ENCODE data around the gene RNF145. TPM values are rescaled to one million over a fixed set of nuclear protein-coding genes. Genes with fewer than 3 reads are reported as not detected.
A peak's percentile ranks its signal among the peaks of the same experiment; 100 is the strongest.

Gene RNF145
- total RNA-seq, 4 donors from 2014 or later = 49.7 to 82.3 (median 72.3) TPM

GRCh38 chr5:159206368-159206767 lies 3.0 kb downstream of the RNF145 start:
- intact Hi-C loops (cut with DNase I) = loop anchor here (5.0 kb wide), 1 partner anchor 56 kb away; the partner anchor contains the start of gene UBLCP1
- H3K4me1 ChIP-seq = peaks cover 24 to 79% (median 29%) of the 10 kb centered on the region in 3 donors
- DNase-seq = no peak
- 9 to 29% methylated on average over 2 of the region's 2 CpGs for WGBS, 2 donors
- peaks cover 0 to 9% (median 0%) of the 10 kb centered on the region in 3 donors for H3K36me3 ChIP-seq
- H3K27ac ChIP-seq = peak overlapping the region; percentile 40 to 99 (median 98)
- TF ChIP-seq CTCF (IDR thresholded peaks at IDR 0.05) (no peak), POLR2A (IDR thresholded peaks at IDR 0.05) (no peak)
- H3K4me3 ChIP-seq = peak overlapping the region; percentile 94 to 99 (median 96)
- no peaks in the 10 kb centered on the region for H3K27me3 ChIP-seq
- no peaks in the 10 kb centered on the region for H3K9me3 ChIP-seq

GRCh38 chr5:159203351-159203750 lies 6.0 kb downstream of the RNF145 start:
- Histone ChIP-seq H3K27ac (no peak overlapping the region), H3K4me3 (no peak overlapping the region), H3K36me3 (peaks cover 0 to 24% (median 0%) of the 10 kb centered on the region in 3 donors), H3K9me3 (no peaks in the 10 kb centered on the region), H3K4me1 (peaks cover 16 to 85% (median 21%) of the 10 kb centered on the region in 3 donors), H3K27me3 (no peaks in the 10 kb centered on the region)
- 63 to 64% methylated on average over 2 of the region's 2 CpGs for WGBS, 2 donors
- DNase-seq = no peak
- TF ChIP-seq CTCF (IDR thresholded peaks at IDR 0.05) (no peak), POLR2A (IDR thresholded peaks at IDR 0.05) (no peak)
- intact Hi-C loops (cut with DNase I) = no loop called here

- Histone ChIP-seq H3K36me3 (peaks cover 0 to 36% (median 0%) of the 10 kb centered on the region in 3 donors), H3K27ac (peak overlapping the region in 2 of 4 donors; percentile 28 to 42), H3K4me3 (no peak overlapping the region), H3K4me1 (peaks cover 16 to 88% (median 21%) of the 10 kb centered on the region in 3 donors), H3K9me3 (no peaks in the 10 kb centered on the region), H3K27me3 (no peaks in the 10 kb centered on the region)
- intact Hi-C loops (cut with DNase I) = no loop called here
- DNase-seq = no peak
- TF ChIP-seq CTCF (IDR thresholded peaks at IDR 0.05) (no peak), POLR2A (IDR thresholded peaks at IDR 0.05) (no peak)
- WGBS, 2 donors = 37 to 39% methylated on average over 4 of the region's 4 CpGs
These were observed 7.2 kb downstream of the RNF145 start for GRCh38 chr5:159202151-159202550.

- no peak for TF ChIP-seq CTCF (IDR thresholded peaks at IDR 0.05)
- TF ChIP-seq POLR2A (IDR thresholded peaks at IDR 0.05) = no peak
- H3K27me3 ChIP-seq = no peaks in the 10 kb centered on the region
- intact Hi-C loops (cut with DNase I) = no loop called here
- no peak overlapping the region for H3K27ac ChIP-seq
- no peak overlapping the region for H3K4me3 ChIP-seq
- H3K4me1 ChIP-seq = peaks cover 0 to 64% (median 6%) of the 10 kb centered on the region in 3 donors
- WGBS, 2 donors = 88 to 92% methylated on average over 2 of the region's 2 CpGs
- no peaks in the 10 kb centered on the region for H3K9me3 ChIP-seq
- H3K36me3 ChIP-seq = peaks cover 0 to 43% (median 0%) of the 10 kb centered on the region in 3 donors
- no peak for DNase-seq
These were observed 9.6 kb downstream of the RNF145 start for GRCh38 chr5:159199780-159200179.

- H3K36me3 ChIP-seq = peaks cover 0 to 49% (median 0%) of the 10 kb centered on the region in 3 donors
- H3K9me3 ChIP-seq = no peaks in the 10 kb centered on the region
- intact Hi-C loops (cut with DNase I) = no loop called here
- 84 to 90% methylated on average over 3 of the region's 3 CpGs for WGBS, 2 donors
- TF ChIP-seq POLR2A (IDR thresholded peaks at IDR 0.05) (no peak), CTCF (IDR thresholded peaks at IDR 0.05) (no peak)
- H3K27ac ChIP-seq = no peak overlapping the region
- H3K4me1 ChIP-seq = peaks cover 0 to 58% (median 1%) of the 10 kb centered on the region in 3 donors
- no peaks in the 10 kb centered on the region for H3K27me3 ChIP-seq
- DNase-seq = no peak
- no peak overlapping the region for H3K4me3 ChIP-seq
These were observed 10.1 kb downstream of the RNF145 start for GRCh38 chr5:159199225-159199624.

Measured in esophagus squamous epithelium (tissue), 5 donors.